CD4-positive, alpha-beta T cell treated with Interferon alpha-2 for 1 hour (primary cell): ENCODE measurements around the gene TCEA2.

ENCODE experiments used
- DNase-seq, 2 donors: peaks; one replicate each; pipeline ENCODE4 v3.0.0-alpha.2; 2020 to 2022

Gene TCEA2

DNA sequence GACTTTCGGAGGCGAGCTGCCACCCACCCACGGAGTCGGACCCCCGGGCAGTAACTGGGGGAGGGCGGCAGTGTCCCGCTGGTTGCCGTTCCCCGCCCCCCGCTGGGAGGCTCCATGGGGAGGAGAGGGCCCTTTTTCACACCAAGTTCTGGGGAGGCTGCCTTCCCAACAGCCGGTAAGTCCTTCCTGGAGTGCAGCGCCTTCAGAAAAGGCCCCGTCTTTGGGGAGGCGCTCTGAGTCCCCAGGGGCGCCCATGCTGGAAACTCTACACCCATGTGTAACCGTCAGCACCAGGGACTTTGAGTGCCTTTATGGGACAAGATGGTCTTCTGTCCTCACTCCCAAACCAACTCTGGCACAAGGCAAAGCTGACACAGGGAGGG lies 13.1 kb upstream of the TCEA2 start:
- DNase-seq = no peak

DNA sequence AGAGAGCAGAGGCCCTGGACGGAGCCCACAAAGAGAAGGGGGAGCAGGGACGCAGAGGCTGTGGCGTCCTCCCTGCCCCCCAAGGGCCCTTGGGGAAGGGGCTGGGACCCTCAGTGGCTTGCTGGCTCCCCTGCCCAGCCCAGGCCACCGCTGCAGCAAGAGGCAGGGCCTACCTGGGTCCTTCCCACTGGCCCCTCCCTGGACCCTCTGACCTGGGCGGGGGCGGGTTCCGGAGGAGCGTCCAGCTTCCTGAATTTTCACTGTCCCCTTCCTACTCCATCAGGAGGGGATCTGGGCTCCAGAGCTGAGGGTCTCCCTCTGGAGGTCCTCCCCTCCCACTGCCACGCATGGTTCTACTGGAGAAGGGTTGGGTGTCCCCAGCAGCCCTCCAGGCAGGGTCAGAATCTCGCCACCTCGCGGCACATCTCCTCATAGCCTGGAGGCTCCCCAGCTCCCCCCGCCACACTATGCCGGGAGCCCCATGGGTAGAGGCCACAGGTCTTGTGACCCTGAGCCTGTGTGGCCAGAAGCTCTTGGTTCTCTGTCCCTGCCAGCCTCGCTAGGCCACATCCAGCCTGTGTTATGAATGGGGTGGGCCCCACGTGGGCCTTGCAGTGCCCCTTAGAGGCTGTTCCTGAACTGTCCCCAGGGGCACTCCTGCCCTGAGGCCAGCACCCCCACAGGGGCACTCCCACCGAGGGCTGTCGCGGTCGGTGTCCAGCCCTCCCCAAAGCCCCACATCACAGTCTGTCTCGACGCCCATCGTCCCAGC lies 12.6 kb upstream of the TCEA2 start:
- DNase-seq = no peak

DNA sequence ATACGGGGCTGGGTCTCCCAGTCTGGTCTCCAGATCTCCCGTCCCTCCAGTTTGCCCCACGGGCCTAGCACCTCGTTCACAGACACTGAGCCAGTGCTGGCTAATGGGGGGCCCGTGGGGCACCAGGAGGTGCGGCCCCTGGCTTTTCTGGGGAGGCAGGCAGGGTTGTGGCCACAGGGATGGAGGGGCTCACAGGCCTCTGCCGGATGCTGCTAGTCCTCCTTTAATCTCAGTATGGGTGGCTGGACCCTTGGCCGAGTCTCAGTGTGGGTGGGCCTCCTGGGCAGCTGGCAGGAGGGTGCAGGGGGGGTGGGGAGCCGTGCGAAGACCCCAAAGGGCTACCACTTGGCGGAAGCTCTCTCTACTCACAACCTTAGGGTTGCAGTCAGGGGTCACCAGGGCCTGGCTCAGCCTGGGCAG lies 12.0 kb upstream of the TCEA2 start:
- DNase-seq = no peak

DNA sequence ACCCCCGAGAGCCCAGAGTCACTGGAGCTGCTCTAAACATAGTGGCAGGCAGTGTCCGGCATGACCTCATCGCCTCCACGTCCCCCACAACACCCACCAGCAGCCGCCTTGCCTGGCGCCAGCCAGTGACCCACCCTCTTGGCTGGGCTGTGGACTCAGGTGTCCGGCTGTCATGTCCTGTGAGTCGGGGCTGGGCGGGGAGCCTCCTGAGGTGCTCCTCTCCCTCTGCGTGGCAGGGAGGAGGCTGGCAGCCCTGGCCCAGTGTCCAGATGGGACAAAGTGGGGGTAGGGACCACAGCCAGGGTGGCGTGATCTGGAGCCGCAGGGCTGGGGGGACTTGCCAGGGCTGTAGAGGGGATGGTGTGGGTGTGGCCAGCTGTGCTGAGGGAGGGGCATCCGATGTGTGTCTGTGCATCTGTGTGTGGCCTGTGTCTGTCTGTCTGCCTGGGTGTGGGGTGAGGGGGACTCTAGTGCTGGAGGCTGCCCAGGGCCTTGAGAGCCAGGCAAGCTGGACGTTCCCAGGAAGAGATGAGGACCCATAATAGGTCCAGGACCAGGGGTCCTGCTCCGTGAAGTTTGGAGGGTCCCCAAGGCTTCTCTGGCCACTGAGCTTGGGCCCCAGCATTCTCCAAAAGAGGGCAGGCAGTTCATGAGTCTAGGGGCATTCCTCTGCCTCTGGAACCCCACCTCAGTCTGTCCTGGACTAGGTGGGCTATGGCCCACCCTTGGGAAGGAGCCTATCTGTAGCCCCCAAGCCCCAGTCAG lies 11.3 kb upstream of the TCEA2 start:
- no peak for DNase-seq

DNA sequence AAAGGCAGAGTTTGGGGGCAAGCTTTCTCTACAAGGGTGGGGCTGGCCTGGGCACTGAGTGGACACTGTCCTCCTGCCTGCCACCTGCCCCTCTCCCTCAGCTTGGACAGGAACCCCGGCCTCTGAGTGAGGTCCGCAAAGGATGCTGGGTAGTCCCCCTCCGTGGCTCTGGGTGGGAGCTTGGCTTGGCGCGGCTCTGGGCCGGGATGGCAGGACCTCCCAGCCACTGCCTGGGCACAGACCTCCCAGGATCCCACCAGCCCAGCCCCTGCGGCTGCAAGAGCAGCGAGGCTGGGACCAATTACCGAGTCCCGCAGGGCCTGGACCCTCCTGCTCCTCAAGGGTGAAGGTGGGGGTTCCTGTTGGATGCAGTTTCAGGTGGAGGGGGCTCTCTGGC lies 10.7 kb upstream of the TCEA2 start:
- DNase-seq = no peak

DNA sequence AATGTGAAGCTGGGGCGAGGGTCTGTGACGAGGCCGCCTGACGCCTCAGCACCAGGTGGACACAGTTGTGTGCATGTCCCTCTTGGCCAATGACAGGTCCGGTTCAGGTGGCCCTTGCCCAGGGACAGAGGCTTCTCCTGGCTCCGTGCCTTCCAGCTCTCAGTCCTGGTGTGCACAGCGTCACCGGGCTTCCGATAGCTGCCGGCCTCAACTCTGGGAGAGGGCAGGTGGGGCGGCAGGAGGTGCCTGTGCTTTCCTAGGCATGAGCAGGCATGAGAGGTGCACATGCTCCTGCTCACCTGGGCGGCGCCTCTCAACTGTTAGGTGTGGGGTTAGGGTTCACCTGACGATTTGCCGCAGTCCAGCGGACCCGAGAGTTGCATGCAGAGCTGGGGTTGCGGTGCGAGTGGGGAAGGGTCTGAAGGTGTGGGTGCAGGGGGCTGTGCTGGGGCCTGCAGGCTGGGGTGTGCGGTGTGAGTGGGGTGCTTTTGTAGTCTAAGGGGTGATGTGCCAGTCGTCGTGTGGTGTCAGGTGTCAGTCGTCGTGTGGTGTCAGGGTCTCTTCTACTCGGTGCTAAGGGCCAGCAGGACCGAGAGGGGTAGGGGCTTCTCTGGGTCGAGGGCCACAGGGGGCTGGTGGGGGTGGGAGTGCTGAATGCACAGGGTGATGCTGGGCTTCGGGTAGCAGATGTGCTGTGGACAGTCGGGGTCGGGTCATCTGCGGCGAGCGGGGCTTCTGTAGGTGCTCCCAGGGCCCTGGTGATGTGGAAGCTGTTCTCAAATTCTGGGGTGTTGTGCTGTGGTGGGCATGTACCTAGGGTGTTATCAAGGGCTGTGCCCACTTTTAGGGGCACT lies 9.8 kb upstream of the TCEA2 start:
- no peak for DNase-seq

DNA sequence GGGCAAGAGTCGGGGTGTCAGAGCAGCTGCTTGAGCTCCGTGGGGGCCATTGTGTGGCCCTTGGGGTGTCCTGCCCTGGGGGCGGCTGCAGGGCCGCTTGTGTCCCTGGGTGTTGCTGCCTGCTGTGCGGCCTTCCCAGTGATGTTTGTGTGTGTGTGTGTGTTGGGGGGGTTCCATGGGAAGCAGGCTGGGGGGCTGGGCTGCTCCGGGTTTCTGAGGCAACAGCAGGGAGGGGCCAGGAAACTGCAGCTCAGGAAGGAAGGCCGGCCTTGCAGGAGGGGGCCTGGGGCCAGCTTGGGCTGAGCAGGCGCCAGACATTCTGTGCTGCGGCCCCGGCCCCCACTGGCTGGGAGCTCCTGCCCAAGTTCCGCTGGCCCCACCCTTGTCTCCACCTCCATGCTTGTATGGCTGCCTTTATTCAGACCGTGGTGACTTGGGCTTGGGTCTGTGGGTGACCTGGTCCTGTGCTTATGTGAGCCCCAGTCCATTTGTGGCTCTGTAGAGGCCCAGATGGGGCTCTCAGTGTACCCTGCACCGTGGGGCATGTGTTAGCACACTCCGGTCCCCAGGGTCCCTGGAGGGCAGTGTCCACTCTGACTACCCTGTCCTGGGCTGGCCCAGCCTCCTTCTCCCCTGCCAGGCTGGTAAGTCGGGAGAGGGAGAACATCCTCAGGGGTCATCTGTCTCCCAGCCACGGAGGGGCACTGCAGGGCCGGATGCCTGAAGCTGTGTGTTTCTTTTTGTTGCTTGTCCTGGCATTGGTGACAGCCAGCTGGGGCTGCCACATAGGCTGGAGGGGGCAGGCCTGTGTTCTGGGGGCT lies 8.9 kb upstream of the TCEA2 start:
- no peak for DNase-seq

DNA sequence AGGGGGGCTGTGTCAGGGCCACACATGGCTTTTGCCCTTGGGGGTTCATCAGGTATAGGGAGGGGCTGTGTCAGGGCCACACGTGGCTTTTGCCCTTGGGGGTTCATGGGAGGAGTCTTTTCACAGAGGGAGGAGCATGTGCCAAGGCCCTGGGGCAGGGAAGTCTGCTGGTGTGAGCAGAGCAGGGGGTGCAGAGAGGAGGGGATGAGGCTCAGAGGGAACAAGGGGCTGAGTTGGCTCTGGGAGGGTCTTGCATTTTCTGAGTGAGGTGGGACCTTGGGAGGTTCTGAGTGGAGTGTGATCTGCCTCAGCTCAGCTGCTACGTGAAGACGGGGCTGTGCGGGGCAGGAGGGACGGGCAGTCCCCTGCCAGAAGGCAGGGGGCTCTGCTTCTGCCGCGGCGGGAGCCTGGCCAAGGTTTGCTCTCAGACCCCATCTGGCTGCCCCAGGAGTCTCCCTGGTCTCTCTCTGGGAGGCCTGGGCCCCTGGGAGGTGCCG lies 7.6 kb upstream of the TCEA2 start:
- no peak for DNase-seq

DNA sequence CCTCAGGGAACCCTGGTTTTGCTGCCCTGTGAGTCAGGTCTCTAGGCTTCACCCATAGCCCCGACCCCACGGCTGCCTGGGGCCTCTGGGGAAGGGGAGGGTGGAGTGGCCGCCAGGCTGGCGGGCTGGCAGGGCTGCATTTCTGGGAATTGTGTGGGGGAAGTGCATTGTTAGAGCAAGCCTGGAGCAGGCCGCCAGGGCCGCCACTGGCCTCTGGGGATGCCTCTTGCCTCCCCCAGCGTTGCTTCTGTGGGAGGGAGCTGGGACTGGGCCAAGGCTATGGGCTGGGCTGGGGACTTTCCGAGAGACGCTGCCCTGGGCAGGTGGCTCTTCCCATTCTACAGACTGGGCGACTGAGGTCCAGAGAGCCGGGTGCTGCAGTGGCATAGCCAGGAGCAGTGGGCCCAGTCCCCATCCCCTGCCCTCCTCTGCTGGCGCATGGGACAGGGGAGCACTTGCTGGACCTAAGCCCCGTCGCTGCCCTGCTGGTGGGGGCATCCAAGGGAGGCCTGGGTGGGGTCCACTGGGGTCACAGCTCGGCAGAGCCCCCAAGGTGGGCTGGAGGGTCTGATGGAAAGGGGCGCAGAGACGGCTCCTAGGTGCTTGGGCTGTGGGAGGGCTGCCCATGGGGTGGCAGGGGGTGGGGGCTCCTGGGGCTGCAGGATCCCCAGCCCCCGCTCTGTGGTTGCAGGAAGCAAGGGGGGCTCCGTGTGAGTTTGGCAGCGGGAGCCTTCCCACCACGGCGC lies 6.9 kb upstream of the TCEA2 start:
- no peak for DNase-seq

DNA sequence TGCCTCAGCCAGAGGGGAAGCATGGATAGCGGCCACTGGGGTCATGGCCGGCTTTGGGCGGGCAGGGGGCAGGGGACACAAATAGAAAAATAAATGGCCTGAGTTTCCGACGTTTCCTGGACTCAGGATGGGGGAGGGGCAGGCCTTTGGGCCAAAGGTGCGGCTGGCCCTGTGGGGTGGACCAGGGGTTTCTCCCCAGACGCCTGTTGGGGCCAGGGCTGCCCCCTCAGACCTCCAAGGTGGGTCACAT lies 6.4 kb upstream of the TCEA2 start:
- no peak for DNase-seq

DNA sequence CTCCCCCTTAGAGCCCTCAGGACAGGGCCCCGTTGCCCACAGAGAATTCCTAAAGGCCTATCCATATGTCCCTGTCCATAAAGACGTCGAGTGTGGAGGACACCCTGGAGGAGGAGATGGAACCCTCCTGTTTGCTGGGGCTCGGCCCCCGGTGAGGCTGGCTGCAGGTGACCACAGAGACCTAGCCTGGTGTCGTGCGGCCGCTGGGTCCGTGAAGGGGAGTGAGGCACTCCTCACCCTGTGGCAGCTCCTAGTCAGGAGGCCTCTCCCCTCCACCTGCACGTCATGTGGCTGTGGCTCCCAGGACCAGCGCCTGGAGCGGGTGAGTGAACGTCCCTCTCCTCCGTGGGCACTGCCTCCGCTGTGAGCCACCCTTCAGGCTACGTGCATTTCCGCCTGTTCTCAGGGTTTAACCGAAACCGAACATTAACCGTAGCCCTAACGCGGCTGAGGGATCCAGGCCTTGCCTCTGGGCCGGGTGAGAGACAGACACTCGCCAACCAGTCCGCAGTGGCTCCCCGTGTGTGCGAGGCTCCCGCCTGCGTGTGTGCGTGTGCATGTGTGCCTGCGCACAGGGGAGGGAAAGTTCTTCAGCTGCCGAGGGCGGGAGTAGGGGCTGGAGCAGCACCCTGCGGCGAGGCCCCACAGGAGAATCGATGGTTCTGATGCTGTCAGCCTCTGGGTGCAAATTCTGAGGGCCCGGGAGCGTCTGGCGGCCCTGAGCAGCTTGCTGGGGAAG lies 5.9 kb upstream of the TCEA2 start:
- no peak for DNase-seq

DNA sequence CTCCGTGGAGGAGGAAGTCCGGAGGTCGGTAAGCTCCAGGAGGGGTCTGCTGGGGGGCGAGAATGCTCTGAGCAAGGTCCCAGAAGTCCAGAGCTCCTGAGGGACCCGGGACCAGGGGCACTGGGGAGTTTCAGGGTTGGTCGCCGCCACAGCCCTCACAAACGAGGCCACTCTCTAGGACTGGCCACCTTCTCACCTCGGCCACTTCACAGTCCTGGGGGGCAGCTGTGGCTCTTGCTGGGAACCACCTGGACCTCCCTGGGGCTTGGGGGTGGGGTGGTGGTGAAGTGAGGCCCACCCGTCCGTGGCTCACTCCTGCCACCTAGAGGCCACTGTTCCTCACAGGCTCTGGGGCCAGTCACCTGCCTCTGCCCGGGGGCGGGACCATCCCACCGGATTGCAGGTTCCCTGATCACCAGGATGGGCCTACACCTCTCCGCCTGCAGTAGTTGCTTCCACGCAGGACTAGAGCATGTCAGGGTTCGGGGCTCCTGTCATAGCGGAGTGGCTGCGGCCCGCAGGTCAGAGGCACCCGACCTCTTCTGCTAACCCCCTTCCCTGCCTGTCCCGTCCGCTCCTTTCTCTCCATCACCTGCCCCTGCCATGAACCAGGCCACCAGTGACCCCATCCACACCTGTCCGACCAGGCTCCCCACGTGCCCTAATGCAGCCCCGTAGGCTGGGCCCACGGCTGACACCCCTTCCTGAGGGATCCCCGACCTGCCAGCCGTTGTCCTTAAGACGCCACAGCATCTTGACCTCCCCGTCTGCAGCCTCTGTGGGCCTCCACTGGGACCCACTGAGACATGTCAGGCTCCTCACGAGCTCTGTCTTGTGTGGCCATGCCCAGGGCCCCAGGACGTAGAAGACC lies 5.1 kb upstream of the TCEA2 start:
- DNase-seq = peak; percentile 77 to 81

DNA sequence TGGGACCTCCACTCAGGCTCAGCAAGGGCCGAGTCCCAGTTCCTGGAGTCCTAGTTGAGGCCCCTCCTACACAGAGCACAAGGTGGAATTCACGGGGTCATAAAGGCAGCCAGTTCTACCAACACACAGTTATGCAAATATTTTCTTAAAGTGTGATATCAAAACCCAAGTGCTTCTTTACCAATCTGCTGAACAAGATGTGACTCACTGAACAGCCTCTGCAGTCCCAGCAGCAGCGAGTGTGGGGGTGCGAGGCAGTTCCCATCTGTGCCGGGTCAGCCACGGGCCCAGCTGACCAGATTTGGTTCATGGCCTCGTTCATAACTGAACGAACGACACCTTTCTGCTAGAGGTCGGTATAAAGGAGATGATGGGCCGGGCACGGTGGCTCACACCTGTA lies 4.5 kb upstream of the TCEA2 start:
- DNase-seq = no peak

DNA sequence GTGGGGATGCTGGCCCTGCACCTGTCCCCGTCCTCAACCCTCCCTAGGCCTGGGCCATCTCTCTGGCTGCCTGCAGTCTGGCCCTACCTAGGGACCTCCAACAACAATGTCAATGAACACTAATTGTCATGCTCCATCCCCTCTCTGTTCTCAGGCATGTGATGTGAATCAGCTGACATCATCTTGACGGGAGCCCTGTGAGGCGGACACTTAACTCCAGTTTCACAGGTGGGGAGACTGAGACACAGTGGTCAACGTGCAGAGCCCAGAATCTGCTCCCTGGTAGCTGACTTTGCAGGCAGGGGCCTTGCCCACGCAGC lies 762 bp upstream of the TCEA2 start:
- no peak for DNase-seq

DNA sequence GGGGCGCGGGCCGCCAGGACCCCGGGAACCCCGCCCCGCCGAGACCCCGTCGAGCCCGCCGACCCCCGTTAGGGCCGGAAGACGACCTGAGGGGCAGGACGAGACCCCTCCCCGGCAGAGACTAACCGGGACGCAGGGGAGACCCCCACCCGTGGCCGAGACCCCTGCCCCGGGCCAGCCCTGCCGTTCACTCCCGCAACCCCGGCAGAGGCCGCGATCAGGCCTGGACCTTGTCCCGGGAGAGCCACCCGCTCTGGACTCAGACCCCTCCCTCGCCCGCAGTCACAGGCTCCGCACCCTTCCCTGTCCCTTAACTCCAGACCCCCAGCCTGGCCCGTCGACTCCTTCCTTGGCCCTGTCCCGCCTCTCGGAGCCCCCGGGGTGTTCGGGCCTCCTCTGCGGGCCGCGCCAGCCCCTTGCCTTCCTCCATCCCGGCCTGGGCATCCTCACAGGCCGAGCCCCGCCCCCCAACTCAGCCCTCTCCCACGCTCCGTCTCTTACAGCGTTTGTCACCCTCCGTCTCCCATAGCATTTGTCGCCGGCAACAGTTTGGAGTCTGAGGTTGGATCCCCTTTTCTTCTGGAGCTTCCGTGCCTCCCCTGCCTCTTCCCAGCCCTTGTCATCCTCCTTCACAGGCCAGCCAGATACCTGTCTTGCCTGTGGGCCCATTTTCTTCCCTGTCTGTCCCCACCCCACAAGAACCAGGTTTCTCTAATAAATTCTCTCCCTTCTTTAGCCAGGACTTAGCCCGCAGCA lies 569 bp downstream of the TCEA2 start:
- DNase-seq = no peak

DNA sequence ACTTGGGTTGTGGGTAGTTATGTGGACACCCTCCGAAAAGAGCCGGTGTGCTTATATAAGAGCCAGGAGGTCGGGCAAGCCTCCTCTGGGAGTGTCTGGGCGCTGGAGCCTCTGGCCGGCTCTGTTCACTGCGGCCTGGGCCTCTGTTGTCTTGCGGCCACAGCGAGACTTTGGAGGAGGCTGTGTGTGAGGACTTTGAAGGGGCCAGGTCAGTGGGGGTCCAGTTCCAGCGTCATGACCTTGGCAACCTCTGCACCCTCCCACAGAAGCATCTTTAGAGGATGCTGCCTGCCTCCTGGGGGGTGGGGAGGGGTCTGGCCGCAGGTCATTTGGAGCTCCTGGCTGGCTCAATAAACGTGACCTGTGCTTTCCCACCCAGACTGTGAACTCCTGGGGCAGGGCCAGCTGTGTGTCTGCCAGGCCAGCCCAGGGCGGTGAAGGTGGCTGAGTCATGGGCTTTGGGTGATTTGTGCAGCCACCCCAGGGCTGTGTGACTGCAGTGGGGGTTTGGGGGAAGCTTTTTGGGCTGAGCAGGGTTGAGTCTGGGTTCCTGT lies 1.2 kb downstream of the TCEA2 start:
- no peak for DNase-seq

DNA sequence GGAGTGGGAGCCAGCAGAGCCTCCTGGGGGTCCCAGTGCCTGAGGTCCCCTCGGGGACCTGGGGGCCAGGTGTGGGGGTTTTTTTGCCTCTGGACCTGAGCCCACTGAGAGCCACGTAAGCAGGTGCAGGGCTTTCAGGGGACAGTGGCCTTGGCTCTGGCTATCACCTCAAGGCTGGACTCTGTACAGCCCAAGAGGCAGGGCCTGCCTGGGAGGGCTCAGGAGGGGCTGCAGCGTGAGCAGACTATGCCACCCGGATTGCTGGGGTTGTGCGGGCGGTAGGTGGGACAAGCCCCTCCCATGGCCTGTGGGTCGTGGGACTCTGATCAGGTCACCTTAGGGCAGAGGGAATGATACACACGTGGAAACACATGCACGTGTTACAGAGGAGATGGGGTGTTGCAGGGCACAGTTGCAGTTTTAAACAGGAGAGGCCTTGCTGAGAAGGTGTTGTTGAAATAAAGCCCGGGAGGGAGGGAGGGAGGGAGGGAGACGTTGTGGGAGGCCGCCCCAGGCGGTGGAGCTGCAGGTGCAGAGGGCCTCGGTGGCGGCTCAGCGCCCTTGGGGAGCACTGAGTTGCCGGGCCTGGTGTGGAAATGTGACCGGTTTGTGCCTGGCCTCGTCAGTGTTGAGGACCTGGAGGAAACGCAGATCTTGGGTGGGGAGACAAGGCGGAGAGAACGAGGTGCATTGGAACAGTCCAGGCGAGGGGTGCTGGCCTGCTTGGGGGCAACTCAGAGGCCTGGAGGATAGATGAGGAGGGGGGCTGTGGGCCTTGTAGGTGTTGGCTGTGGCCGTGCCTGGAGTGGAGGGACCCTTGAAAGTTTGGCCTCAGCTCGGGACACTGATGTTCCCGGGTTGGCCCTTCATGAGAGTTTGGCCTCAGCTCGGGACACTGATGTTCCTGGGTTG lies 2.3 kb downstream of the TCEA2 start:
- no peak for DNase-seq

DNA sequence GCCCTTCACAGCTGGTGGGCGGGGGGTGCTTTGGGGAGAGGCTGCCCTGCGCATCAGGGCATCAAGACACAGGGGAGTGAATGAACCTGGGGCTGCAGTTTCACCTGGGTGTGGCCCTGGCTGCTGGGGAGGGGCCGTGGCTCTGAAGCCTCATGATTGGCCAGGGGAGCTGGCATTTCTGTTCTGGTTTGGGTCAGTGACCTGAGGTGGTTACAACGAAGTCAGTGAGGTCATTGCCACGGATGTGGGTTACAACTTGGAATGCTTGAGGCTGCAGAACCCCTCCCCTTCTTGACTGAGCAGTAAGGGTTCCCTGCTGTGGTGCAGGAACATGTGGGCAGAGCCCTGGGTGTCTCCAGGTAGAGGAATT lies 3.0 kb downstream of the TCEA2 start:
- DNase-seq = peak; percentile 70 to 75
